Fibroblast of lung (primary cell): Measurements from ENCODE around the gene RUNX1.

ENCODE experiments used
- EZH2 ChIP-seq: IDR thresholded peaks from 2 replicates; pipeline ENCODE4 v1.5.1; 2012; ENCODE audit warnings: low read length, control low read depth, mild to moderate bottlenecking; ENCODE audit errors: missing control alignments
- TF ChIP-seq, protein P1 (sequence below), 2 donors: IDR thresholded peaks in 1 of 2; conservative IDR thresholded peaks in 1 of 2; 1 replicate in 1 of 2; 2 replicates in 1 of 2; pipeline ENCODE4 v1.5.1; 2011 to 2012; ENCODE audit warnings: low read length in 2 of 2, control low read depth in 1 of 2, inconsistent platforms in 1 of 2, low read depth in 1 of 2, mild to moderate bottlenecking in 1 of 2

DNA sequence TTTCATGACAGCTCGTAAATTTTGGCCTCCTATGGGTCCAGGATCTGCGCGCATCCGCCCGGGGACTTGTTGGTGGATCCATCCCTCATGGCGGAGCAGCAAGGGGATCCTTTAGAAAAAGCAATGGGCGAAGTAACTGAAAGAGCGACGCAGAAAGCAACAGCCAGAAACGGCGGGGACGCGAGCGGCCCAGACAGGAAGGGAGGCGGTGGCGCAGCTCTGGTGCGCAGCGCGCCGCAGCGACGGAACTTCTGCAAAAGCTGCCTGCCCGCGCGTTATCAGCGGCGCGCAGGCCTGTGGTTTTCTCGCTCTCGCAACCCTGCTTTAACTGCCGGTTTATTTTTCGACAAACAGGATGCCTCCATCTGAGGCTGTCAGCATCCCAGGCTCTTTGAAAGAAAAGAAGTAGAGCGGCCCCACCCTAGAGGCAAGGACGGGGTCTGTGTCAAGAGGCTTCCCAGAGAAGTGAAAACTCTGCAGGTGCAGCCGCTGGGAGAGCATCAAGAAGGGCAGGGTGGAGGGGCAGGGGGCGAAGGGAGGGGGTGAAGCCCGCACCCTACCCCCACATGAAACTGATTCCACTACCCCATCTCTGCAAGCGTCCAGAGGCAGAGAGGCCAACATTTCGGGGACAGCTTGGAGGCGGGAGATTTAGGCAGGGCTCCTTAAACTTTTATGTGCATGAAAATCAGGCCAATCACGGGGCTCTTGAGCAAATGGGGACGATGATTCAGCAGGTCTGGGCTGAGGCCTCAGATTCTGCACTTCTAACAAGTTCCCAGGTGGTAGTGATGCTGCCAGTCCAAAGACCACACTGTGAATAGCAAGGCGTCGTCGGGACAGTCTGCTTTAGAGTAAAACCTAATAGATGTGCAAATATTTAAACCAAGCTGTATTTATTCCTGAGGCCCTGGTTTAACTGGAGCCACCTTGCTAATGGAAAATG lies 22.2 kb downstream of the RUNX1 start:
- TF ChIP-seq, protein P1, sequence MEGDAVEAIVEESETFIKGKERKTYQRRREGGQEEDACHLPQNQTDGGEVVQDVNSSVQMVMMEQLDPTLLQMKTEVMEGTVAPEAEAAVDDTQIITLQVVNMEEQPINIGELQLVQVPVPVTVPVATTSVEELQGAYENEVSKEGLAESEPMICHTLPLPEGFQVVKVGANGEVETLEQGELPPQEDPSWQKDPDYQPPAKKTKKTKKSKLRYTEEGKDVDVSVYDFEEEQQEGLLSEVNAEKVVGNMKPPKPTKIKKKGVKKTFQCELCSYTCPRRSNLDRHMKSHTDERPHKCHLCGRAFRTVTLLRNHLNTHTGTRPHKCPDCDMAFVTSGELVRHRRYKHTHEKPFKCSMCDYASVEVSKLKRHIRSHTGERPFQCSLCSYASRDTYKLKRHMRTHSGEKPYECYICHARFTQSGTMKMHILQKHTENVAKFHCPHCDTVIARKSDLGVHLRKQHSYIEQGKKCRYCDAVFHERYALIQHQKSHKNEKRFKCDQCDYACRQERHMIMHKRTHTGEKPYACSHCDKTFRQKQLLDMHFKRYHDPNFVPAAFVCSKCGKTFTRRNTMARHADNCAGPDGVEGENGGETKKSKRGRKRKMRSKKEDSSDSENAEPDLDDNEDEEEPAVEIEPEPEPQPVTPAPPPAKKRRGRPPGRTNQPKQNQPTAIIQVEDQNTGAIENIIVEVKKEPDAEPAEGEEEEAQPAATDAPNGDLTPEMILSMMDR (conservative IDR thresholded peaks at IDR 0.05 in 1 of 2, IDR thresholded peaks at IDR 0.05 in 1 of 2; ENCODE audit: low read depth in 1 of 2, low read length in 2 of 2): no peak
- TF ChIP-seq EZH2: no peak
